HepG2 (cell line): ENCODE results near the gene KRTAP3-1. TPM values are rescaled to one million over a fixed set of nuclear protein-coding genes. Genes with fewer than 3 reads are reported as not detected.

Experiments used
- ATAC-seq: fragments of 200-7000 bp; cut with Tn5 transposase; 3 replicates; pipeline ENCODE4 v1.9.1; 2020; ENCODE audit warnings: mild to moderate bottlenecking, moderate library complexity
- BruUV-seq: library from RNA; stranded (reverse); fragments of 400-500 nt; replicated peaks from 2 replicates; lab custom pipeline; 2021; lab: Mats Ljungman, UMichigan
- CTCF ChIA-PET: fragments of 300-600 bp; formaldehyde crosslinking; extraction: SDS; loops from one replicate; lab custom pipeline; 2021; ENCODE audit warnings: low total read pairs, inconsistent platforms, low intra/inter-chr PET ratio; lab: Yijun Ruan, JAX
- POLR2A ChIA-PET: fragments of 350-600 bp; sonication (Branson Sonifier 250); formaldehyde crosslinking; loops from one replicate; lab custom pipeline; 2020; ENCODE audit warnings: antibody characterized with exemption, inconsistent platforms; lab: Yijun Ruan, JAX
- DNase-seq: peaks from one replicate; pipeline ENCODE4 v3.0.0-alpha.2; 2015; ENCODE audit warnings: low spot score
- FAIRE-seq: peaks from 3 replicates; lab custom pipeline; 2011; peaks lifted over from hg19 to GRCh38; lab: Jason Lieb, UNC
- H2AFZ ChIP-seq: one replicate; pipeline ENCODE4 v1.6.1; 2011; ENCODE audit warnings: low read length, inconsistent platforms
- H3K27ac ChIP-seq: fragments of 300-600 bp; 3 replicates; pipeline ENCODE4 v1.8.0; 2011; ENCODE audit warnings: mixed run types, mild to moderate bottlenecking, mixed read lengths, low read length, inconsistent platforms; ENCODE audit not compliant: insufficient read depth; ENCODE audit errors: extremely low read length
- H3K27me3 ChIP-seq, 2 experiments: fragments of 200-600 bp in 1 of 2; 2 replicates in 1 of 2; 3 replicates in 1 of 2; pipeline versions ENCODE4 v1.6.0 to v1.8.0; 2011; ENCODE audit warnings: low read length in 2 of 2, mild to moderate bottlenecking in 2 of 2, moderate library complexity in 2 of 2, inconsistent platforms in 1 of 2; ENCODE audit not compliant: insufficient read depth in 2 of 2, control insufficient read depth in 1 of 2
- H3K36me3 ChIP-seq, 2 experiments: fragments of 200-600 bp in 1 of 2; replicated peaks in 1 of 2; 2 replicates in 1 of 2; 3 replicates in 1 of 2; pipeline versions ENCODE4 v1.5.1 to v1.8.0; 2011; ENCODE audit warnings: low read length in 2 of 2, inconsistent platforms in 1 of 2; ENCODE audit not compliant: insufficient read depth in 2 of 2, control insufficient read depth in 1 of 2
- H3K4me1 ChIP-seq: 2 replicates; pipeline ENCODE4 v1.5.1; 2012; ENCODE audit warnings: low read length, inconsistent platforms; ENCODE audit not compliant: insufficient read depth
- H3K4me2 ChIP-seq: 2 replicates; pipeline ENCODE4 v1.6.0; 2011; ENCODE audit warnings: low read depth, low read length, inconsistent platforms
- H3K4me3 ChIP-seq, 3 experiments: fragments of 200-600 bp in 1 of 3; sonication (generic), shearing (Covaris generic) in 1 of 3; replicated peaks in 1 of 3; 2 replicates each; pipeline ENCODE4 v1.5.1; 2011 to 2016; ENCODE audit warnings: low read length in 3 of 3, inconsistent platforms in 2 of 3, low read depth in 2 of 3, mild to moderate bottlenecking in 2 of 3, control low read depth in 1 of 3, mixed read lengths in 1 of 3; ENCODE audit not compliant: insufficient read depth in 1 of 3
- H3K79me2 ChIP-seq: one replicate; pipeline ENCODE4 v1.6.1; 2011; ENCODE audit warnings: low read length, inconsistent platforms; ENCODE audit not compliant: insufficient read depth
- H3K9ac ChIP-seq: 2 replicates; pipeline ENCODE4 v1.6.0; 2011; ENCODE audit warnings: mild to moderate bottlenecking, low read depth, low read length, inconsistent platforms; ENCODE audit not compliant: insufficient read depth
- H3K9me3 ChIP-seq: 2 replicates; pipeline ENCODE4 v1.5.1; 2012; ENCODE audit warnings: mild to moderate bottlenecking, low read length
- H4K20me1 ChIP-seq: 2 replicates; pipeline ENCODE4 v1.6.0; 2011; ENCODE audit warnings: inconsistent platforms, mild to moderate bottlenecking, low read length, moderate library complexity; ENCODE audit not compliant: insufficient read depth
- ASH2L ChIP-seq: fragments of 300-600, 200-600 bp; sonication (generic); IDR thresholded peaks from 2 replicates; pipeline ENCODE4 v1.7.0; 2017; ENCODE audit warnings: low read depth, mild to moderate bottlenecking, moderate library complexity, mixed read lengths, low read length; ENCODE audit not compliant: insufficient read length
- CBFB ChIP-seq: sonication (generic); formaldehyde crosslinking; IDR thresholded peaks from 2 replicates; pipeline ENCODE4 v1.4.0; 2020; ENCODE audit warnings: missing genetic modification reagents
- FOXA1 ChIP-seq, 2 experiments: fragments of 450-650 bp in 1 of 2; sonication (generic) in 1 of 2; formaldehyde crosslinking in 1 of 2; IDR thresholded peaks; 2 replicates each; pipeline versions ENCODE4 v1.4.0 to v1.6.1; 2016 to 2020; ENCODE audit warnings: missing genetic modification reagents in 1 of 2
- KDM1A ChIP-seq: IDR thresholded peaks from 2 replicates; pipeline ENCODE4 v1.6.1; 2016; ENCODE audit warnings: missing compliant biosample characterization
- MED1 ChIP-seq: sonication (generic); formaldehyde crosslinking; IDR thresholded peaks from 2 replicates; pipeline ENCODE4 v1.4.0; 2020; ENCODE audit warnings: missing genetic modification reagents
- NR2F6 ChIP-seq, 2 experiments: IDR thresholded peaks; 2 replicates each; pipeline ENCODE4 v1.6.1; 2016; ENCODE audit warnings: antibody characterized with exemption in 1 of 2, mild to moderate bottlenecking in 1 of 2
- PTBP1 ChIP-seq: fragments of 200-400 bp; formaldehyde crosslinking; IDR thresholded peaks from 2 replicates; pipeline ENCODE4 v1.6.1; 2018; ENCODE audit warnings: low read length, low read depth; ENCODE audit not compliant: poor library complexity, severe bottlenecking
- RBFOX2 ChIP-seq: fragments of 200-400 bp; formaldehyde crosslinking; IDR thresholded peaks from 2 replicates; pipeline ENCODE4 v1.6.1; 2017; ENCODE audit warnings: low read depth, mild to moderate bottlenecking, low read length
- RNF2 ChIP-seq: fragments of 450-650 bp; conservative IDR thresholded peaks from 2 replicates; pipeline ENCODE4 v1.6.1; 2016; ENCODE audit warnings: low read depth
- SOX13 ChIP-seq, 3 experiments: fragments of 450-650 bp in 1 of 3; sonication (generic) in 1 of 3; formaldehyde crosslinking in 1 of 3; IDR thresholded peaks in 2 of 3; conservative IDR thresholded peaks in 1 of 3; 2 replicates each; pipeline versions ENCODE4 v1.5.0 to v1.6.1; 2016 to 2020; ENCODE audit warnings: antibody characterized with exemption in 1 of 3, mild to moderate bottlenecking in 1 of 3, missing compliant biosample characterization in 1 of 3, missing genetic modification reagents in 1 of 3, moderate library complexity in 1 of 3
- SOX5 ChIP-seq: IDR thresholded peaks from 2 replicates; pipeline ENCODE4 v1.6.1; 2016; ENCODE audit warnings: borderline replicate concordance
- SOX6 ChIP-seq, 2 experiments: fragments of 450-650 bp in 1 of 2; sonication (generic) in 1 of 2; formaldehyde crosslinking in 1 of 2; IDR thresholded peaks; 2 replicates each; pipeline versions ENCODE4 v1.4.0 to v1.6.1; 2017 to 2020; ENCODE audit warnings: antibody characterized with exemption in 1 of 2, mild to moderate bottlenecking in 1 of 2, missing genetic modification reagents in 1 of 2
- TARDBP ChIP-seq: sonication (generic); formaldehyde crosslinking; IDR thresholded peaks from 2 replicates; pipeline ENCODE4 v1.8.0; 2022; ENCODE audit warnings: mild to moderate bottlenecking, missing genetic modification reagents
- ZNF101 ChIP-seq: sonication (generic); formaldehyde crosslinking; IDR thresholded peaks from 2 replicates; pipeline ENCODE4 v1.4.0; 2020; ENCODE audit warnings: mild to moderate bottlenecking, low read depth, missing genetic modification reagents, borderline replicate concordance
- ZNF17 ChIP-seq: sonication (generic); formaldehyde crosslinking; IDR thresholded peaks from 2 replicates; pipeline ENCODE4 v1.5.0; 2020; ENCODE audit warnings: mild to moderate bottlenecking, missing genetic modification reagents
- ZNF24 ChIP-seq: fragments of 450-650 bp; IDR thresholded peaks from 2 replicates; pipeline ENCODE4 v1.6.1; 2017; ENCODE audit warnings: antibody characterized with exemption, mild to moderate bottlenecking
- ZNF441 ChIP-seq: sonication (generic); formaldehyde crosslinking; IDR thresholded peaks from 2 replicates; pipeline ENCODE4 v1.7.0; 2021; ENCODE audit warnings: missing genetic modification reagents, borderline replicate concordance
- ZNF75D ChIP-seq: sonication (generic); formaldehyde crosslinking; IDR thresholded peaks from 2 replicates; pipeline ENCODE4 v1.8.1; 2023; ENCODE audit warnings: missing genetic modification reagents, mild to moderate bottlenecking, borderline replicate concordance
- ZNF792 ChIP-seq: IDR thresholded peaks from 2 replicates; pipeline ENCODE4 v1.6.1; 2016
- WGBS: methylation state at CpG from one replicate; pipeline ENCODE4 v1.1.6; 2017; ENCODE audit warnings: low lambda C conversion rate; 5-methylcytosine and 5-hydroxymethylcytosine counted together
- in situ Hi-C: cut with HindIII; loops from 2 replicates; pipeline ENCODE4 v1.10.0; 2017; ENCODE audit warnings: low pct_unique_long_range_greater_than_20kb; ENCODE audit not compliant: extremely low pct_ligation_motif_present
- intact Hi-C: fragments of 100-400 bp; cut with micrococcal nuclease; formaldehyde crosslinking; loops from one replicate; pipeline ENCODE4 v1.10.0; 2022; ENCODE audit not compliant: unreplicated experiment
- polyA plus RNA-seq, 8 experiments: library from polyadenylated mRNA; depleted of rRNA in 3 of 8; stranded (reverse) in 7 of 8; unstranded in 1 of 8; fragments of >200 nt; fragmentation: Illumina TruSeq in 4 of 8; extraction: Trizol in 4 of 8; gene quantifications; 2 replicates each; pipeline versions ENCODE4 v1.2.1 to v1.2.3, GENCODE V29; 2011 to 2016; ENCODE audit warnings: low read depth in 4 of 8, missing spikeins in 1 of 8, mixed read lengths in 1 of 8; ENCODE audit not compliant: insufficient read depth in 1 of 8
- total RNA-seq, 5 experiments: library from RNA; depleted of rRNA; stranded (reverse); fragments of >200 nt; fragmentation: Illumina TruSeq; extraction: Trizol; gene quantifications; 2 replicates each; pipeline ENCODE4 v1.2.3, GENCODE V29; 2016; ENCODE audit warnings: low read depth in 1 of 5
- TF ChIP-seq, protein P1 (sequence below): IDR thresholded peaks from 2 replicates; pipeline ENCODE4 v1.6.1; 2012; ENCODE audit warnings: inconsistent platforms

Gene KRTAP3-1
- total and polyA plus RNA-seq, 2 of the 13 experiments (the other 11 are each of a cell fraction or from before 2014, with no cell fraction given): 0.29 to 3.7 TPM

GRCh38 chr17:41018541-41018940, 9.6 kb upstream of the KRTAP3-1 start:
- 94% methylated on average over 3 of the region's 3 CpGs for WGBS
- H3K4me1 ChIP-seq: peaks cover 36% of the 10 kb centered on the region
- ChIA-PET POLR2A (interaction anchor here (1.1 kb wide), 1 partner anchor 61 kb away, joined by 4 read pairs; no protein-coding TSS in a partner anchor), CTCF (no interaction called here)
- no peak overlapping the region for H3K27ac ChIP-seq
- H3K36me3 ChIP-seq: no peaks in the 10 kb centered on the region
- DNase-seq: no peak
- intact Hi-C loops (no loop called here), in situ Hi-C loops (no loop called here)
- no peaks in the 10 kb centered on the region for H3K79me2 ChIP-seq
- no peak overlapping the region for H3K4me3 ChIP-seq
- peak overlapping the region; percentile 32 for H2AFZ ChIP-seq
- no peak for FAIRE-seq
- no peak for ATAC-seq
- no peak for TF ChIP-seq ZNF101
- no peak for TF ChIP-seq MED1 (CRISPR knock-in tag)
- TF ChIP-seq ZNF75D: no peak
- no peak for TF ChIP-seq RBFOX2
- TF ChIP-seq ZNF17 (CRISPR knock-in tag): no peak
- H3K4me2 ChIP-seq: no peak overlapping the region
- H3K9ac ChIP-seq: no peak overlapping the region
- no peaks in the 10 kb centered on the region for H4K20me1 ChIP-seq
- H3K27me3 ChIP-seq: no peaks in the 10 kb centered on the region
- H3K9me3 ChIP-seq: no peaks in the 10 kb centered on the region; the same call in 1 of the 2 replicates
- BruUV-seq: no TSS peak

DNA sequence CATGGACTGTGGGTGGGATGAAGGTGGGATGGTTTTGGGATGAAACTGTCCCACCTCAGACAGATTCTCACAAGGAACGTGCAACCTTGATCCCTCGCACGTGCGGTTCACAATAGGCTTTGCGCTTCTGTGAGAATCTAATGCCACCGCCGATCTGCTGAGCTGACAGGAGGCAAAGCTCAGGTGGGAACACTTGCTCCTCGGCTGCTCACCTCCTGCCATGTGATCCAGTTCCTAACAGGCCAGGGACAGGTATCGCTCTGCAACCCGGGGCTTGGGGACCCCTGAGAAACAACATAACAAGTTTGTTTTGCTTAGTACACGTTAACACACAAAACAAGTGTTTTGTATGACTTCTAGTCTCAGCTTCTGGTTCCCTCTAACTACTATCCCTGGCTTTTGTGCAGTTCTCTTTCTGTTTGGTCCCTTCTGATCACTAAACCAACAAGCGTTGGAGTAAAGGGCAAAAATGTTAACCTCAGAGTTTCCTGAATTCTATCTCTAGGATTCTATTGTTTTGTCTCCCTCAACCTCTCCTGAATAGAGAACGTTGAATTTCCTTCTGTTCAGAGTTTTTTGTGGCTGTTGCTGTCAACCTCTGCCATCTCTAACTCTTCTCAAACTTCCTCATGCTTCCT, 7.8 kb upstream of the KRTAP3-1 start:
- BruUV-seq: no TSS peak
- peaks cover 43% of the 10 kb centered on the region for H3K4me1 ChIP-seq
- peak overlapping the region; percentile 19 for H3K27ac ChIP-seq
- H3K79me2 ChIP-seq: no peaks in the 10 kb centered on the region
- peak overlapping the region; percentile 59 for H3K4me2 ChIP-seq
- WGBS: 49% methylated on average over 13 of the region's 13 CpGs
- peak overlapping the region; percentile 70 for H2AFZ ChIP-seq
- no peaks in the 10 kb centered on the region for H3K36me3 ChIP-seq
- H3K27me3 ChIP-seq: no peaks in the 10 kb centered on the region
- in situ Hi-C loops (no loop called here), intact Hi-C loops (no loop called here)
- ATAC-seq (peak; percentile 80), FAIRE-seq (no peak), DNase-seq (peak; percentile 72)
- no peaks in the 10 kb centered on the region; the same call in 1 of the 2 replicates for H3K9me3 ChIP-seq
- no peaks in the 10 kb centered on the region for H4K20me1 ChIP-seq
- H3K4me3 ChIP-seq: no peak overlapping the region; a peak in 1 of 6 replicates
- ChIA-PET CTCF (no interaction called here), POLR2A (no interaction called here)
- peak overlapping the region; percentile 45; the same call in 1 of the 2 replicates for H3K9ac ChIP-seq
- TF ChIP-seq KDM1A (CRISPR knock-in tag): no peak
- TF ChIP-seq ZNF441 (CRISPR knock-in tag): no peak
- no peak for TF ChIP-seq FOXA1 (IDR thresholded peaks at IDR 0.05)
- peak; percentile 43; the same call in 1 of the 2 replicates for TF ChIP-seq FOXA1 (CRISPR knock-in tag; IDR thresholded peaks at IDR 0.05)
- TF ChIP-seq, protein P1, sequence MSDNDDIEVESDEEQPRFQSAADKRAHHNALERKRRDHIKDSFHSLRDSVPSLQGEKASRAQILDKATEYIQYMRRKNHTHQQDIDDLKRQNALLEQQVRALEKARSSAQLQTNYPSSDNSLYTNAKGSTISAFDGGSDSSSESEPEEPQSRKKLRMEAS: 0 out of 2 replicates have a peak, but pooled peaks have one; percentile 34
- TF ChIP-seq SOX13 (IDR thresholded peaks at IDR 0.05): no peak
- peak in 1 of 2 experiments; percentile 65; a peak in 2 of 4 replicates for TF ChIP-seq SOX13 (CRISPR knock-in tag; conservative IDR thresholded peaks at IDR 0.05 in 1 of 2, IDR thresholded peaks at IDR 0.05 in 1 of 2)
- no peak for TF ChIP-seq TARDBP (CRISPR knock-in tag)
- no peak for TF ChIP-seq PTBP1
- peak; percentile 40; the same call in 1 of the 2 replicates for TF ChIP-seq NR2F6 (IDR thresholded peaks at IDR 0.05)
- no peak for TF ChIP-seq NR2F6 (CRISPR knock-in tag; IDR thresholded peaks at IDR 0.05)
- TF ChIP-seq SOX5 (CRISPR knock-in tag): peak; percentile 60; the same call in 1 of the 2 replicates
- no peak for TF ChIP-seq CBFB (CRISPR knock-in tag)
- TF ChIP-seq SOX6 (IDR thresholded peaks at IDR 0.05): no peak
- 0 out of 2 replicates have a peak, but pooled peaks have one; percentile 25 for TF ChIP-seq SOX6 (CRISPR knock-in tag; IDR thresholded peaks at IDR 0.05)
- no peak for TF ChIP-seq RNF2
- peak; percentile 45 for TF ChIP-seq ASH2L
- no peak for TF ChIP-seq ZNF24
- TF ChIP-seq ZNF792 (CRISPR knock-in tag): peak; percentile 54; the same call in 1 of the 2 replicates
